HepG2 (cell line): ENCODE results near the gene C4orf17. TPM values are rescaled to one million over a fixed set of nuclear protein-coding genes. Genes with fewer than 3 reads are reported as not detected.

ENCODE experiments used
- KMT2A ChIP-seq: sonication (generic); formaldehyde crosslinking; IDR thresholded peaks from 2 replicates; pipeline ENCODE4 v1.4.0; 2020; ENCODE audit warnings: missing genetic modification reagents
- MAZ ChIP-seq, 2 experiments: sonication (generic) in 1 of 2; formaldehyde crosslinking in 1 of 2; IDR thresholded peaks; 2 replicates each; pipeline versions ENCODE4 v1.5.0 to v1.6.1; 2012 to 2020; ENCODE audit warnings: low read depth in 2 of 2, mild to moderate bottlenecking in 2 of 2, borderline replicate concordance in 1 of 2, improper control_type of control experiment in 1 of 2, low read length in 1 of 2, missing genetic modification reagents in 1 of 2, moderate library complexity in 1 of 2
- NFAT5 ChIP-seq: sonication (generic); formaldehyde crosslinking; IDR thresholded peaks from 2 replicates; pipeline ENCODE4 v1.4.0; 2020; ENCODE audit warnings: missing genetic modification reagents
- polyA plus RNA-seq, 8 experiments: library from polyadenylated mRNA; depleted of rRNA in 3 of 8; stranded (reverse) in 7 of 8; unstranded in 1 of 8; fragments of >200 nt; fragmentation: Illumina TruSeq in 4 of 8; extraction: Trizol in 4 of 8; gene quantifications; 2 replicates each; pipeline versions ENCODE4 v1.2.1 to v1.2.3, GENCODE V29; 2011 to 2016; ENCODE audit warnings: low read depth in 4 of 8, missing spikeins in 1 of 8, mixed read lengths in 1 of 8; ENCODE audit not compliant: insufficient read depth in 1 of 8
- total RNA-seq, 5 experiments: library from RNA; depleted of rRNA; stranded (reverse); fragments of >200 nt; fragmentation: Illumina TruSeq; extraction: Trizol; gene quantifications; 2 replicates each; pipeline ENCODE4 v1.2.3, GENCODE V29; 2016; ENCODE audit warnings: low read depth in 1 of 5
- TF ChIP-seq, protein P1 (sequence below): sonication (generic); formaldehyde crosslinking; IDR thresholded peaks from 2 replicates; pipeline ENCODE4 v1.4.0; 2020; ENCODE audit warnings: mild to moderate bottlenecking, missing genetic modification reagents, borderline replicate concordance

Gene C4orf17
- total and polyA plus RNA-seq, 2 of the 13 experiments (the other 11 are each of a cell fraction or from before 2014, with no cell fraction given), result not detected

DNA sequence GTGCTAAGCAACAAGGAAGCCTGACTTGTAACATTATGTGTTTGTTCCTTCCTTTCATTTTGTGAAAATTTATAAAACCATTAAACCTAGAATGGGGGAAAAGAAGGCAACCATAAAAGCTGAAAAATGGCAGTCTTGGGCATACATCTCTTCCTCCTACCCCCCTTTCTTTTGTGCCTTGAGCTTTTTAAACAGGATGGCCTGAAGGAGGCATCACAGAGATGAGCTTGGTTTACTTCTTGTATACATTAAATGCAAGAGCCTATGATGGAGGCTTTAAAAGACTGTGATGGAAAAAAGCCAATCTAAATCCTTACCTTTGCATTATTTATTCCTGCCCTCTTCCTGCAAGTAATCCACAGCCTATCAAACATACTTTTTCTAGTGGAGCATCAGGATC is 39.5 kb upstream of the C4orf17 start (continued):
- TF ChIP-seq, protein P1, sequence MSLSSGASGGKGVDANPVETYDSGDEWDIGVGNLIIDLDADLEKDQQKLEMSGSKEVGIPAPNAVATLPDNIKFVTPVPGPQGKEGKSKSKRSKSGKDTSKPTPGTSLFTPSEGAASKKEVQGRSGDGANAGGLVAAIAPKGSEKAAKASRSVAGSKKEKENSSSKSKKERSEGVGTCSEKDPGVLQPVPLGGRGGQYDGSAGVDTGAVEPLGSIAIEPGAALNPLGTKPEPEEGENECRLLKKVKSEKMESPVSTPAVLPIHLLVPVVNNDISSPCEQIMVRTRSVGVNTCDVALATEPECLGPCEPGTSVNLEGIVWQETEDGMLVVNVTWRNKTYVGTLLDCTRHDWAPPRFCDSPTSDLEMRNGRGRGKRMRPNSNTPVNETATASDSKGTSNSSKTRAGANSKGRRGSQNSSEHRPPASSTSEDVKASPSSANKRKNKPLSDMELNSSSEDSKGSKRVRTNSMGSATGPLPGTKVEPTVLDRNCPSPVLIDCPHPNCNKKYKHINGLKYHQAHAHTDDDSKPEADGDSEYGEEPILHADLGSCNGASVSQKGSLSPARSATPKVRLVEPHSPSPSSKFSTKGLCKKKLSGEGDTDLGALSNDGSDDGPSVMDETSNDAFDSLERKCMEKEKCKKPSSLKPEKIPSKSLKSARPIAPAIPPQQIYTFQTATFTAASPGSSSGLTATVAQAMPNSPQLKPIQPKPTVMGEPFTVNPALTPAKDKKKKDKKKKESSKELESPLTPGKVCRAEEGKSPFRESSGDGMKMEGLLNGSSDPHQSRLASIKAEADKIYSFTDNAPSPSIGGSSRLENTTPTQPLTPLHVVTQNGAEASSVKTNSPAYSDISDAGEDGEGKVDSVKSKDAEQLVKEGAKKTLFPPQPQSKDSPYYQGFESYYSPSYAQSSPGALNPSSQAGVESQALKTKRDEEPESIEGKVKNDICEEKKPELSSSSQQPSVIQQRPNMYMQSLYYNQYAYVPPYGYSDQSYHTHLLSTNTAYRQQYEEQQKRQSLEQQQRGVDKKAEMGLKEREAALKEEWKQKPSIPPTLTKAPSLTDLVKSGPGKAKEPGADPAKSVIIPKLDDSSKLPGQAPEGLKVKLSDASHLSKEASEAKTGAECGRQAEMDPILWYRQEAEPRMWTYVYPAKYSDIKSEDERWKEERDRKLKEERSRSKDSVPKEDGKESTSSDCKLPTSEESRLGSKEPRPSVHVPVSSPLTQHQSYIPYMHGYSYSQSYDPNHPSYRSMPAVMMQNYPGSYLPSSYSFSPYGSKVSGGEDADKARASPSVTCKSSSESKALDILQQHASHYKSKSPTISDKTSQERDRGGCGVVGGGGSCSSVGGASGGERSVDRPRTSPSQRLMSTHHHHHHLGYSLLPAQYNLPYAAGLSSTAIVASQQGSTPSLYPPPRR, result no peak
- TF ChIP-seq MAZ (IDR thresholded peaks at IDR 0.05; ENCODE audit: borderline replicate concordance, low read depth, low read length), result no peak
- TF ChIP-seq MAZ (CRISPR knock-in tag; IDR thresholded peaks at IDR 0.05; ENCODE audit: low read depth), result no peak
- TF ChIP-seq NFAT5 (CRISPR knock-in tag), result no peak
- no peak for TF ChIP-seq KMT2A (CRISPR knock-in tag)
- TF ChIP-seq, all 625 proteins: peak for 0
